GM12878 (cell line): ENCODE data around the gene ASB14. TPM values are rescaled to one million over a fixed set of nuclear protein-coding genes. Genes with fewer than 3 reads are reported as not detected.
"Not testable (repeated sequence)": the region's sequence is repeated elsewhere in the genome, so short reads cannot be mapped to it uniquely, and the experiment has no call there.

Experiments used
- ATAC-seq: fragments of 200-7000 bp; cut with Tn5 transposase; 3 replicates; pipeline ENCODE4 v1.9.1; 2020; ENCODE audit warnings: mild to moderate bottlenecking, moderate library complexity
- BruUV-seq: library from RNA; stranded (reverse); fragments of 400-500 nt; replicated peaks from 2 replicates; lab custom pipeline; 2021; lab: Mats Ljungman, UMichigan
- CTCF ChIA-PET: fragments of 300-600 bp; sonication (Branson Sonifier 250); formaldehyde crosslinking; extraction: SDS; loops from one replicate; lab custom pipeline; 2021; ENCODE audit warnings: inconsistent platforms; lab: Yijun Ruan, JAX
- POLR2A ChIA-PET: fragments of 350-600 bp; formaldehyde crosslinking; extraction: SDS; loops from one replicate; lab custom pipeline; 2021; ENCODE audit warnings: inconsistent platforms; lab: Charles Lee
- RAD21 ChIA-PET: fragments of 300-600 bp; sonication (Branson Sonifier 250); formaldehyde crosslinking; loops from one replicate; lab custom pipeline; 2023; ENCODE audit warnings: antibody characterized with exemption; ENCODE audit not compliant: unreplicated experiment; lab: Charles Lee
- SMC1A ChIA-PET: fragments of 300-600 bp; sonication (Branson Sonifier 250); formaldehyde crosslinking; loops from one replicate; lab custom pipeline; 2023; ENCODE audit not compliant: unreplicated experiment, uncharacterized antibody; lab: Charles Lee
- DNase-seq: peaks from one replicate; pipeline ENCODE4 v3.0.0-alpha.2; 2011; ENCODE audit warnings: low read depth, low spot score
- FAIRE-seq: peaks from 3 replicates; lab custom pipeline; 2011; peaks lifted over from hg19 to GRCh38; lab: Jason Lieb, UNC
- H2AFZ ChIP-seq: 2 replicates; pipeline ENCODE4 v1.6.0; 2011; ENCODE audit warnings: low read depth, low read length, control low read depth; ENCODE audit not compliant: control insufficient read depth
- H3K27ac ChIP-seq: 2 replicates; pipeline ENCODE4 v1.5.1; 2011; ENCODE audit warnings: control low read depth; ENCODE audit not compliant: control insufficient read depth, insufficient read depth
- H3K27me3 ChIP-seq, 2 experiments: replicated peaks in 1 of 2; 2 replicates each; pipeline versions ENCODE4 v1.6.0 to v1.6.1; 2011; ENCODE audit warnings: low read length in 1 of 2; ENCODE audit not compliant: control insufficient read depth in 2 of 2, insufficient read depth in 2 of 2
- H3K36me3 ChIP-seq, 2 experiments: 2 replicates each; pipeline ENCODE4 v1.5.1; 2011; ENCODE audit warnings: low read length in 1 of 2; ENCODE audit not compliant: control insufficient read depth in 2 of 2, insufficient read depth in 2 of 2
- H3K4me1 ChIP-seq: 2 replicates; pipeline ENCODE4 v1.6.1; 2011; ENCODE audit warnings: mild to moderate bottlenecking, low read length, moderate library complexity, mixed read lengths; ENCODE audit not compliant: control insufficient read depth, insufficient read depth
- H3K4me2 ChIP-seq: 2 replicates; pipeline ENCODE4 v1.6.0; 2011; ENCODE audit warnings: control low read depth; ENCODE audit not compliant: control insufficient read depth, insufficient read depth
- H3K4me3 ChIP-seq: fragments of 200-600 bp; sonication (generic); 2 replicates; pipeline ENCODE4 v1.5.1; 2016
- H3K79me2 ChIP-seq: 2 replicates; pipeline ENCODE4 v1.6.0; 2011; ENCODE audit warnings: low read length; ENCODE audit not compliant: control insufficient read depth, insufficient read depth
- H3K9ac ChIP-seq: 2 replicates; pipeline ENCODE4 v1.8.0; 2011; ENCODE audit warnings: low read length, control low read depth, mixed read lengths; ENCODE audit not compliant: control insufficient read depth, insufficient read depth
- H3K9me3 ChIP-seq: replicated peaks from 3 replicates; pipeline ENCODE4 v1.5.1; 2011; ENCODE audit warnings: mild to moderate bottlenecking, low read length; ENCODE audit not compliant: control insufficient read depth, insufficient read depth
- H4K20me1 ChIP-seq: 2 replicates; pipeline ENCODE4 v1.6.0; 2011; ENCODE audit not compliant: control insufficient read depth, insufficient read depth
- BCLAF1 ChIP-seq: fragments of 450-650 bp; IDR thresholded peaks from 2 replicates; pipeline ENCODE4 v1.6.1; 2017; ENCODE audit warnings: antibody characterized with exemption, mild to moderate bottlenecking, moderate library complexity
- CHD1 ChIP-seq: IDR thresholded peaks from 2 replicates; pipeline ENCODE4 v1.6.1; 2012; ENCODE audit warnings: low read depth, low read length, improper control_type of control experiment
- CTCF ChIP-seq, 3 experiments: IDR thresholded peaks in 2 of 3; conservative IDR thresholded peaks in 1 of 3; 2 replicates each; pipeline ENCODE4 v1.5.1; 2011; ENCODE audit warnings: low read depth in 3 of 3, low read length in 3 of 3, mild to moderate bottlenecking in 3 of 3, control low read depth in 2 of 3, moderate library complexity in 2 of 3, inconsistent platforms in 1 of 3, mixed read lengths in 1 of 3; ENCODE audit not compliant: control insufficient read depth in 2 of 3, insufficient read depth in 1 of 3; ENCODE audit errors: extremely low read depth in 1 of 3
- GABPA ChIP-seq: IDR thresholded peaks from 2 replicates; pipeline ENCODE4 v1.6.1; 2014; ENCODE audit warnings: antibody characterized with exemption, low read depth, mild to moderate bottlenecking, inconsistent platforms
- IRF3 ChIP-seq: fragments of 450-650 bp; IDR thresholded peaks from 2 replicates; pipeline ENCODE4 v1.6.1; 2014; ENCODE audit warnings: mild to moderate bottlenecking
- SUZ12 ChIP-seq: fragments of 200-600 bp; sonication (generic); IDR thresholded peaks from one replicate; pipeline ENCODE4 v1.6.1; 2018; ENCODE audit warnings: antibody characterized with exemption, mild to moderate bottlenecking; ENCODE audit not compliant: unreplicated experiment
- WGBS: methylation state at CpG from one replicate; pipeline ENCODE4 v1.1.6; 2016; ENCODE audit warnings: low lambda C conversion rate; ENCODE audit not compliant: insufficient replicate concordance, insufficient coverage; ENCODE audit errors: missing lambda C conversion rate; 5-methylcytosine and 5-hydroxymethylcytosine counted together
- in situ Hi-C: fragments of 300-500 bp; cut with MboI; formaldehyde crosslinking; loops from 9 replicates; pipeline ENCODE4 v1.14.3; 2018; ENCODE audit warnings: mixed read lengths
- intact Hi-C: fragments of 100-400 bp; cut with micrococcal nuclease; formaldehyde crosslinking; loops from one replicate; pipeline ENCODE4 v1.14.2; 2022; ENCODE audit not compliant: unreplicated experiment
- polyA plus RNA-seq, 11 experiments: library from polyadenylated mRNA; depleted of rRNA in 4 of 11; unstranded in 6 of 11; stranded (reverse) in 5 of 11; fragments of >200 nt; fragmentation: Nextera tagmentation in 4 of 11; fragmentation: Illumina TruSeq in 1 of 11; extraction: Ambion mirVana in 4 of 11; extraction: Trizol in 1 of 11; gene quantifications; 1 replicate in 1 of 11; 2 replicates in 10 of 11; pipeline versions ENCODE4 v1.2.1 to v1.2.3, GENCODE V29; 2011 to 2016; ENCODE audit warnings: inconsistent platforms in 2 of 11, missing spikeins in 2 of 11, low read depth in 1 of 11
- total RNA-seq, 4 experiments: library from RNA; depleted of rRNA in 3 of 4; stranded (reverse); fragments of >200 nt in 3 of 4; fragmentation: Illumina TruSeq in 1 of 4; extraction: Trizol in 1 of 4; gene quantifications; 2 replicates each; pipeline versions ENCODE4 v1.2.1 to v1.2.3, GENCODE V29; 2013 to 2021

Gene ASB14
- total and polyA plus RNA-seq, 10 of the 15 experiments (the other 5 are each of a cell fraction or from before 2014, with no cell fraction given) = 0.18 to 0.63 (median 0.21) TPM; not detected in 6

- TF ChIP-seq BCLAF1 (no peak), IRF3 (no peak), SUZ12 (no peak), GABPA (no peak)
Measured at GRCh38 chr3:57335283-57335938, 42.9 kb upstream of the ASB14 start (continued).

GRCh38 chr3:57331078-57331610 is 38.7 kb upstream of the ASB14 start:
- Histone ChIP-seq H3K4me1 (no peaks in the 10 kb centered on the region), H3K9me3 (no peaks in the 10 kb centered on the region), H3K9ac (no peak overlapping the region), H4K20me1 (no peaks in the 10 kb centered on the region), H3K4me3 (no peak overlapping the region), H3K4me2 (no peak overlapping the region), H3K79me2 (no peaks in the 10 kb centered on the region), H3K27ac (no peak overlapping the region), H3K27me3 (0 out of 4 replicates have a peak, but pooled peaks cover 0 to 4% of the 10 kb centered on the region in 2 experiments), H3K36me3 (no peaks in the 10 kb centered on the region), H2AFZ (no peak overlapping the region)
- CTCF ChIA-PET = no interaction called here
- WGBS = 67% methylated on average over 3 of the region's 3 CpGs
- FAIRE-seq = no peak
- no TSS peak for BruUV-seq
- intact Hi-C loops (no loop called here), in situ Hi-C loops (no loop called here)
- ATAC-seq = no peak
- POLR2A ChIA-PET = no interaction called here
- no peak for DNase-seq
- RAD21 ChIA-PET = no interaction called here
- SMC1A ChIA-PET = interaction anchor here (0.6 to 0.7 kb wide), 2 partner anchors 10 to 131 kb away, joined by 3 read pairs; partner anchors contain the start of gene HESX1
- TF ChIP-seq CTCF (IDR thresholded peaks at IDR 0.05 in 2 of 3, conservative IDR thresholded peaks at IDR 0.05 in 1 of 3; ENCODE audit: control insufficient read depth in 2 of 3, extremely low read depth in 1 of 3, insufficient read depth in 1 of 3, low read depth in 3 of 3, low read length in 3 of 3) (0 out of 6 replicates have a peak, but pooled peaks of 1 of the 3 experiments have one; percentile 1), CHD1 (no peak)
- TF ChIP-seq, all 136 proteins: peak for 1

GRCh38 chr3:57326498-57326897 is 34.0 kb upstream of the ASB14 start:
- H3K4me1 ChIP-seq, intact Hi-C loops, FAIRE-seq, DNase-seq, RAD21 ChIA-PET, ATAC-seq, SMC1A ChIA-PET, H3K4me3 ChIP-seq, H3K27me3 ChIP-seq, CTCF ChIA-PET, H3K9ac ChIP-seq, H3K36me3 ChIP-seq, H3K27ac ChIP-seq, in situ Hi-C loops, POLR2A ChIA-PET, H2AFZ ChIP-seq, H4K20me1 ChIP-seq, BruUV-seq, H3K9me3 ChIP-seq, H3K79me2 ChIP-seq, H3K4me2 ChIP-seq: not testable (repeated sequence)
- WGBS = 0% methylated on average over 1 of the region's 1 CpG
